Raji (cell line): ENCODE data around the gene TSPY10.
"Not testable (repeated sequence)": the region's sequence is repeated elsewhere in the genome, so short reads cannot be mapped to it uniquely, and the experiment has no call there.

Experiments used
- POLR2A ChIP-seq: IDR thresholded peaks from 2 replicates; pipeline ENCODE4 v1.6.1; 2011; ENCODE audit warnings: low read depth, low read length, control low read depth; ENCODE audit not compliant: insufficient read depth

Gene TSPY10

GRCh38 chrY:9527580-9527979, at the start of gene TSPY10:
Gene TSPY10 (plus strand): TSS chrY:9527880. CDS start chrY:9527926, 46 bp downstream.
- TF ChIP-seq POLR2A = not testable (repeated sequence)

- not testable (repeated sequence) for TF ChIP-seq POLR2A
These were observed 40.7 kb upstream of the TSPY10 start, which contains the start of gene TSPY9 for GRCh38 chrY:9486967-9487366. Gene TSPY9 (plus strand): TSS chrY:9487267. CDS start chrY:9487313, 46 bp downstream.
